Mesodermal cell (in vitro differentiated cells): ENCODE data around the gene ANKRD29.

ENCODE experiments used
- H3K27ac ChIP-seq: 2 replicates; pipeline ENCODE4 v1.7.0; 2013; ENCODE audit warnings: mild to moderate bottlenecking, low read depth, low read length, moderate library complexity; ENCODE audit not compliant: severe bottlenecking
- H3K36me3 ChIP-seq: 2 replicates; pipeline ENCODE4 v1.7.1; 2013; ENCODE audit warnings: mild to moderate bottlenecking, low read length, moderate library complexity; ENCODE audit not compliant: control insufficient read depth, insufficient read depth
- H3K4me1 ChIP-seq: one replicate; pipeline ENCODE4 v1.7.1; 2013; ENCODE audit warnings: mild to moderate bottlenecking, low read length; ENCODE audit not compliant: insufficient read depth, control insufficient read depth, poor library complexity, severe bottlenecking
- H3K4me3 ChIP-seq: 2 replicates; pipeline ENCODE4 v1.7.0; 2013; ENCODE audit warnings: low read length, control low read depth, mild to moderate bottlenecking; ENCODE audit not compliant: insufficient read depth, poor library complexity, severe bottlenecking; ENCODE audit errors: extremely low read depth
- H3K9me3 ChIP-seq: 2 replicates; pipeline ENCODE4 v1.7.1; 2013; ENCODE audit warnings: mild to moderate bottlenecking, low read length, moderate library complexity; ENCODE audit not compliant: control insufficient read depth
- WGBS, 2 experiments: methylation state at CpG; one replicate each; pipeline ENCODE4 v1.1.5; 2013; ENCODE audit warnings: missing lambda C conversion rate in 2 of 2; ENCODE audit not compliant: insufficient coverage in 2 of 2; 5-methylcytosine and 5-hydroxymethylcytosine counted together

The ANKRD29 gene

GRCh38 chr18:23629444-23629946 lies 33.2 kb downstream of the ANKRD29 start:
- Histone ChIP-seq H3K36me3 (no peaks in the 10 kb centered on the region), H3K27ac (no peak overlapping the region), H3K4me3 (no peak overlapping the region), H3K9me3 (no peaks in the 10 kb centered on the region), H3K4me1 (no peaks in the 10 kb centered on the region)
- WGBS, 2 experiments = 100% methylated on average over 3 to 4 of the region's 4 CpGs

DNA sequence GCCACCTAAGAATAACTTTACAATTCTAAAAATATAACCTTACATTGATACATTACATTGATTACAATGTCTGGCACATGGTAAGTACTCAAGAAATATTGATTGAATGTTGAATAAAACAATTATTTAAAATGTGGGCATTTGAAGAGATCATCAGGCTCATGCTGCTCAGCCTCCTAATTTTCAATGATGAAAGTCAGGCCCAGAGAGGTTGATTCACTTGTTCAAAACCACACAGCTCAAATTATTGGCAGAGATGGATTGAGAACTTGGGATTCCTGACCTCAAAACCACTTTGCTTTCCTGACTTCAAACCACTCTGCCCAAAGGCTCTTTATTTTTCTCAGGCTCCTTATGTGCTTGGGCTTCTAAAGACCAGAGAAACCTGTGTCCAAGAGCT lies 34.7 kb downstream of the ANKRD29 start:
- H3K4me1 ChIP-seq = no peaks in the 10 kb centered on the region
- H3K36me3 ChIP-seq = no peaks in the 10 kb centered on the region
- H3K4me3 ChIP-seq = no peak overlapping the region
- no peak overlapping the region for H3K27ac ChIP-seq
- H3K9me3 ChIP-seq = no peaks in the 10 kb centered on the region

- H3K9me3 ChIP-seq = no peaks in the 10 kb centered on the region
- H3K4me3 ChIP-seq = no peak overlapping the region
- no peaks in the 10 kb centered on the region for H3K4me1 ChIP-seq
- 93% methylated on average over 2 of the region's 3 CpGs; no CpG with 5 or more reads in 1 of the 2 experiments for WGBS, 2 experiments
- H3K27ac ChIP-seq = no peak overlapping the region
- H3K36me3 ChIP-seq = no peaks in the 10 kb centered on the region
Observed at GRCh38 chr18:23627321-23627720, 35.4 kb downstream of the ANKRD29 start.

DNA sequence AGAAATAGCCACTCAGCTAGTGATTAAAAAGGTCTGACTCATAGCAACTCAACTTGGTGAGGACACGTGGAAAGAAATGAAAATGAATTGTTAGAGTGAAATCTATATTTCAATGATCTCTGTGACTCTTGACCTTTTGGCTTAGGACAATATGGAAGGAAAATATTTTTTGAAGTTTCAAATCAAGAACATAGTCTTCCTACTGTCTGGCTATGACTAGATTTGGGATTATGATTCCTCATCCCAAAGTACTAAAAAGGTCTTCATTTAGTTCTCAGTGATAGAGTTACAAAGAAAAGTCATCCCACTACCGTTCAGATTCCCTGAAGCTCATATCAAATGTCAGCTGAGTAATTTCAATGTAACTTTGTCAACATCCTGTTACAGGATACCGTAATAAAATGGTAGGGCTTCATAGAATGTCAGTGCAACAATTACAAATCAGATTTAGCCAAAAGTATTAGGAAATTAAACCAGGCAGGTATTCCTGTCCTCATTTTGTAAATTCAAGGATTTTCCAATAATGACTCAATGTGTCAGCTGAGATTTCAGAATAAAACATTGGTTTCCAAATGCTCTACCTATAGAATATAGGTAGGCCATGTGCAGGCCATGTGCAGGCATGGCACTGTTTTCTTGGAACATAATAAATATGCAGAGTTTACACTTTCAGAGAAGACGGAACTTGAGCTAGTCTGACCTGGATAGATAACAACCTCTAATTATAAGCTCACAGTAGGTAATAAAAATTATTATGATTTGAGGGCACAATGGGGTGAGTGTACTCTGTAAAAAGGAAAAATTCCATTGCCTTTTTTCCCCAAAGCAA lies 36.0 kb downstream of the ANKRD29 start:
- Histone ChIP-seq H3K4me1 (no peaks in the 10 kb centered on the region), H3K4me3 (no peak overlapping the region), H3K9me3 (no peaks in the 10 kb centered on the region), H3K36me3 (no peaks in the 10 kb centered on the region), H3K27ac (no peak overlapping the region)
- 95 to 96% methylated on average over 2 to 3 of the region's 4 CpGs for WGBS, 2 experiments

DNA sequence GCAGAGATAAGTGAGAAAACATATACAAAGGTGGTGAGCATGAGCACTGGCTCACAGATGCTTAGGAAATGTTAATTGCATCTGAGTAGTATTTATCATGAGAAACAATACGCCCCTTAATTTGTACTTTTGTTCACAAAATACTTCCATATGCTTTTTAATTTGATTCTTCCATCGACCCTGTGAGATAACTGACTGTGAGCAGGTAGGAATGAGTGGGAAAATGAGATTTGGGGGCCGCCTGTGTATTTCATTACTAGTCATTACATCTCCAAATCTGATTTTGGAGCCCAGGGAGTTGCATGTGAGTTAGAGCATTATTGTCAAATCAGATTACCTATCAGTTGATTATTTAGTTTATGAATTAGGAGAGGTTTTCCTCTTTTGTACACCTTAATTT lies 39.7 kb downstream of the ANKRD29 start:
- Histone ChIP-seq H3K9me3 (no peaks in the 10 kb centered on the region), H3K36me3 (no peaks in the 10 kb centered on the region), H3K4me3 (no peak overlapping the region), H3K27ac (no peak overlapping the region), H3K4me1 (peaks cover 7% of the 10 kb centered on the region)
- WGBS, 2 experiments = no CpG with 5 or more reads among the region's 3 CpGs

GRCh38 chr18:23619388-23619881 lies 43.3 kb downstream of the ANKRD29 start:
- no peak overlapping the region for H3K27ac ChIP-seq
- no peaks in the 10 kb centered on the region for H3K9me3 ChIP-seq
- peak overlapping the region; percentile 29 for H3K4me3 ChIP-seq
- peaks cover 7% of the 10 kb centered on the region for H3K4me1 ChIP-seq
- WGBS, 2 experiments = 6 to 12% methylated on average over 25 to 27 of the region's 41 CpGs
- H3K36me3 ChIP-seq = no peaks in the 10 kb centered on the region

DNA sequence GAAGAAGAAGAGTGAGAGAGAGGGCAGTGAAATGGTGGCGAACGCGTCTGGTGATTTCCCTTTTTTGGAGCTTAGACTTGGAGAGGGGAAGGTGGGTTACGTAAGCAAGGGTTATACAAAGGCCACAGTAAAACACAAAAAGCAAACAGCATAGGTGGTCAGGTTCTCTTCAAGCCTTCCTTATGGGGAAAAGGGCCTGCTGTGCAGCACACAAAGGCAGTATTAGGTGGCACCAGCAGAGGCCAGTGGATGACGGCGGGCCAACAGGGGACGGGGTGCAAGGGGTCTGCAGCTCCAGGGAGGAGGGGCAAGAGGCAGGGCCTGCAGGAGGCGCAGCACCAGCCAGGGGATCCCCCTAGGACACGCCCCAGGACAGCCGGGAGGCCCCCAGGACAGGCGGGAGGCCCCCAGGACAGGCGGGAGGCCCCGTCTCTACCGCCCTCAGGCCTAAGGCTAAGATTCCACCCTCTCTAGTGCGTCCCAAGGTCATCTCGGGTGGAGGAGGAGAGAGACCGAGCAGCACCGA lies 43.8 kb downstream of the ANKRD29 start:
- H3K9me3 ChIP-seq = no peaks in the 10 kb centered on the region
- no peak overlapping the region for H3K27ac ChIP-seq
- no peaks in the 10 kb centered on the region for H3K36me3 ChIP-seq
- WGBS, 2 experiments = 3 to 34% methylated on average over 10 to 11 of the region's 18 CpGs
- H3K4me3 ChIP-seq = peak overlapping the region; percentile 29
- peaks cover 7% of the 10 kb centered on the region for H3K4me1 ChIP-seq

- no peak overlapping the region for H3K4me3 ChIP-seq
- H3K4me1 ChIP-seq = peaks cover 8% of the 10 kb centered on the region
- H3K36me3 ChIP-seq = no peaks in the 10 kb centered on the region
- H3K9me3 ChIP-seq = no peaks in the 10 kb centered on the region
- WGBS, 2 experiments = 73 to 89% methylated on average over 1 to 3 of the region's 4 CpGs
- H3K27ac ChIP-seq = no peak overlapping the region
Observed at GRCh38 chr18:23617412-23618014, 45.2 kb downstream of the ANKRD29 start.

DNA sequence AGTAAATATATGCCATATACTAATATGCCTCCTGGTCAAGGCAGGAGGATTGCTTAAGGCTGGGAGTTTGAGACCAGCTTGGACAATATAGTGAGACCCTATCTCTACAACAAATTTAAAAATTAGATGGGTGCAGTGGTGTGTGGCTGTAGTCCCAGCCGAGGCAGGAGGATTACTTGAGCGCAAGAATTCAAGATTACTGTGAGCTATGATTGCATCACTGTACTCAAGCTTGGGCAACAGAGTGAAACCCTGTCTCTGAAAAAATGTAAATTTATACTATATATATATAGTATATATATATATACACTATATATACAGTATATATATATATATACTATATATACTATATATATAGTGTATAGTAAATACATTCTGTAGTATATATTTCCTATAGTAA lies 46.5 kb downstream of the ANKRD29 start:
- H3K4me3 ChIP-seq = no peak overlapping the region
- H3K9me3 ChIP-seq = no peaks in the 10 kb centered on the region
- no peaks in the 10 kb centered on the region for H3K36me3 ChIP-seq
- H3K4me1 ChIP-seq = peaks cover 17% of the 10 kb centered on the region
- H3K27ac ChIP-seq = no peak overlapping the region
- no CpG with 5 or more reads among the region's 2 CpGs for WGBS, 2 experiments

GRCh38 chr18:23614891-23615290 lies 47.8 kb downstream of the ANKRD29 start:
- Histone ChIP-seq H3K4me1 (peaks cover 17% of the 10 kb centered on the region), H3K27ac (no peak overlapping the region), H3K9me3 (no peaks in the 10 kb centered on the region), H3K4me3 (no peak overlapping the region), H3K36me3 (no peaks in the 10 kb centered on the region)
- 80 to 83% methylated on average over 1 to 3 of the region's 3 CpGs for WGBS, 2 experiments
